HCT116 (cell line): ENCODE measurements around the gene XAGE2. TPM values are rescaled to one million over a fixed set of nuclear protein-coding genes. Genes with fewer than 3 reads are reported as not detected.

Experiments used
- ATAC-seq: fragments of 200-7000 bp; cut with Tn5 transposase; 2 replicates; pipeline ENCODE4 v1.9.1; 2020; ENCODE audit warnings: mild to moderate bottlenecking, moderate library complexity
- BruUV-seq: library from RNA; stranded (reverse); fragments of 400-500 nt; replicated peaks from 2 replicates; lab custom pipeline; 2021; lab: Mats Ljungman, UMichigan
- CTCF ChIA-PET: fragments of 300-600 bp; sonication (Branson Sonifier 250); formaldehyde crosslinking; loops from one replicate; lab custom pipeline; 2021; ENCODE audit warnings: antibody characterized with exemption; lab: Charles Lee
- POLR2A ChIA-PET: fragments of 300-600, 350-600 bp; sonication (Branson Sonifier 250); formaldehyde crosslinking; loops from one replicate; lab custom pipeline; 2021; ENCODE audit warnings: antibody characterized with exemption; lab: Charles Lee
- RAD21 ChIA-PET, 2 experiments: fragments of 300-600 bp; sonication (Branson Sonifier 250); formaldehyde crosslinking; loops; one replicate each; lab custom pipeline; 2023; ENCODE audit warnings: low total read pairs in 2 of 2; ENCODE audit not compliant: uncharacterized antibody in 2 of 2, unreplicated experiment in 2 of 2, low non-redundant PET in 1 of 2; lab: Charles Lee
- DNase-seq: peaks from one replicate; pipeline ENCODE4 v3.0.0-alpha.2; 2010; ENCODE audit warnings: low read depth, low spot score
- H2AFZ ChIP-seq: fragments of 200-600 bp; shearing (Covaris generic), sonication (generic); 2 replicates; pipeline ENCODE4 v1.6.1; 2017; ENCODE audit warnings: low read depth, mixed run types, mixed read lengths, antibody characterized with exemption, low read length; ENCODE audit not compliant: poor library complexity, severe bottlenecking
- H3K27ac ChIP-seq: 2 replicates; pipeline ENCODE4 v1.5.1; 2012; ENCODE audit warnings: low read depth, low read length
- H3K27me3 ChIP-seq: fragments of 200-600 bp; sonication (generic); 2 replicates; pipeline ENCODE4 v1.6.1; 2016; ENCODE audit warnings: mixed run types, low read length, mixed read lengths; ENCODE audit not compliant: insufficient read depth
- H3K36me3 ChIP-seq, 2 experiments: fragments of 200-500 bp in 1 of 2; fragments of 200-600 bp in 1 of 2; sonication (Bioruptor generic) in 1 of 2; sonication (generic) in 1 of 2; 2 replicates each; pipeline versions ENCODE4 v1.5.1 to v1.6.1; 2014 to 2016; ENCODE audit warnings: low read length in 2 of 2, inconsistent platforms in 1 of 2, mixed read lengths in 1 of 2, mixed run types in 1 of 2; ENCODE audit not compliant: insufficient read depth in 2 of 2, control insufficient read depth in 1 of 2
- H3K4me1 ChIP-seq, 2 experiments: fragments of 200-600 bp in 1 of 2; sonication (generic) in 1 of 2; 2 replicates each; pipeline versions ENCODE4 v1.5.1 to v1.6.1; 2012 to 2017; ENCODE audit warnings: low read length in 2 of 2, inconsistent platforms in 1 of 2, mild to moderate bottlenecking in 1 of 2, mixed read lengths in 1 of 2, mixed run types in 1 of 2, moderate library complexity in 1 of 2; ENCODE audit not compliant: insufficient read depth in 2 of 2, control insufficient read depth in 1 of 2
- H3K4me2 ChIP-seq: fragments of 200-600 bp; sonication (generic); 2 replicates; pipeline ENCODE4 v1.6.1; 2017; ENCODE audit warnings: mixed run types, low read length, mixed read lengths
- H3K4me3 ChIP-seq, 2 experiments: fragments of 200-600 bp in 1 of 2; sonication (generic) in 1 of 2; replicated peaks in 1 of 2; 2 replicates each; pipeline ENCODE4 v1.5.1; 2011 to 2016; ENCODE audit warnings: low read length in 2 of 2, control low read depth in 1 of 2, low read depth in 1 of 2, mild to moderate bottlenecking in 1 of 2, mixed read lengths in 1 of 2, mixed run types in 1 of 2
- H3K79me2 ChIP-seq: fragments of 200-600 bp; sonication (generic); 2 replicates; pipeline ENCODE4 v1.6.1; 2017; ENCODE audit warnings: mild to moderate bottlenecking, mixed run types, low read length, moderate library complexity, mixed read lengths; ENCODE audit not compliant: insufficient read depth
- H3K9ac ChIP-seq: fragments of 200-600 bp; sonication (generic); 2 replicates; pipeline ENCODE4 v1.6.1; 2016; ENCODE audit warnings: low read length, mixed read lengths
- H3K9me2 ChIP-seq: fragments of 200-600 bp; sonication (generic), shearing (Covaris generic); 2 replicates; pipeline ENCODE4 v1.6.1; 2017; ENCODE audit warnings: mixed run types, mild to moderate bottlenecking, moderate library complexity; ENCODE audit not compliant: insufficient read depth
- H3K9me3 ChIP-seq, 2 experiments: fragments of 200-500 bp in 1 of 2; fragments of 200-600 bp in 1 of 2; sonication (Bioruptor generic) in 1 of 2; sonication (generic) in 1 of 2; 2 replicates each; pipeline ENCODE4 v1.6.1; 2014 to 2017; ENCODE audit warnings: low read length in 2 of 2, mixed read lengths in 2 of 2, inconsistent platforms in 1 of 2, low read depth in 1 of 2, mild to moderate bottlenecking in 1 of 2, mixed run types in 1 of 2, moderate library complexity in 1 of 2; ENCODE audit not compliant: control insufficient read depth in 1 of 2, insufficient read depth in 1 of 2
- H4K20me1 ChIP-seq: fragments of 200-600 bp; sonication (generic), shearing (Covaris generic); 2 replicates; pipeline ENCODE4 v1.6.1; 2017; ENCODE audit warnings: mixed run types, mild to moderate bottlenecking, moderate library complexity; ENCODE audit not compliant: insufficient read depth
- CBX3 ChIP-seq: IDR thresholded peaks from 2 replicates; pipeline ENCODE4 v1.6.1; 2012; ENCODE audit warnings: low read depth
- EGR1 ChIP-seq: IDR thresholded peaks from 2 replicates; pipeline ENCODE4 v1.6.1; 2012; ENCODE audit warnings: low read depth
- EZH2 ChIP-seq: fragments of 200-600 bp; sonication (generic); IDR thresholded peaks from 2 replicates; pipeline ENCODE4 v1.6.1; 2017; ENCODE audit warnings: antibody characterized with exemption, mixed run types
- JUND ChIP-seq: IDR thresholded peaks from 2 replicates; pipeline ENCODE4 v1.6.1; 2012
- MAX ChIP-seq: IDR thresholded peaks from 2 replicates; pipeline ENCODE4 v1.6.1; 2012
- POLR2A ChIP-seq: IDR thresholded peaks from 2 replicates; pipeline ENCODE4 v1.7.0; 2011; ENCODE audit warnings: borderline replicate concordance; ENCODE audit not compliant: insufficient read depth, insufficient read length; ENCODE audit errors: extremely low read depth
- POLR2AphosphoS5 ChIP-seq: IDR thresholded peaks from 2 replicates; pipeline ENCODE4 v1.6.1; 2011; ENCODE audit warnings: mild to moderate bottlenecking, low read depth, low read length, moderate library complexity
- SIN3A ChIP-seq: IDR thresholded peaks from 2 replicates; pipeline ENCODE4 v1.6.1; 2012; ENCODE audit warnings: low read depth
- SP1 ChIP-seq: IDR thresholded peaks from 2 replicates; pipeline ENCODE4 v1.6.1; 2012; ENCODE audit warnings: low read depth
- SRF ChIP-seq: IDR thresholded peaks from 2 replicates; pipeline ENCODE4 v1.6.1; 2012; ENCODE audit warnings: low read depth
- TCF7L2 ChIP-seq: IDR thresholded peaks from 2 replicates; pipeline ENCODE4 v1.7.0; 2011; ENCODE audit warnings: borderline replicate concordance, inconsistent platforms; ENCODE audit not compliant: insufficient read depth, insufficient read length; ENCODE audit errors: extremely low read depth
- YY1 ChIP-seq: IDR thresholded peaks from 2 replicates; pipeline ENCODE4 v1.6.1; 2011; ENCODE audit warnings: low read length, low read depth, moderate library complexity, mild to moderate bottlenecking; ENCODE audit not compliant: insufficient replicate concordance; ENCODE audit errors: extremely low read depth
- ZBTB33 ChIP-seq: IDR thresholded peaks from 2 replicates; pipeline ENCODE4 v1.6.1; 2011; ENCODE audit warnings: mild to moderate bottlenecking, low read length, moderate library complexity; ENCODE audit not compliant: insufficient replicate concordance; ENCODE audit errors: extremely low read depth
- ZFX ChIP-seq: fragments of 450-650 bp; IDR thresholded peaks from 2 replicates; pipeline ENCODE4 v1.6.1; 2017
- ZNF274 ChIP-seq: fragments of 200-500 bp; sonication (Bioruptor generic); IDR thresholded peaks from 2 replicates; pipeline ENCODE4 v1.6.1; 2014; ENCODE audit warnings: mild to moderate bottlenecking, low read depth, low read length, inconsistent platforms
- intact Hi-C: fragments of 100-400 bp; cut with micrococcal nuclease; formaldehyde crosslinking; loops from 2 replicates; pipeline ENCODE4 v1.10.0; 2022
- total RNA-seq: library from RNA; stranded (reverse); gene quantifications from one replicate; pipeline ENCODE4 v1.2.1, GENCODE V29; 2021; ENCODE audit not compliant: unreplicated experiment
- TF ChIP-seq, protein P1 (sequence below), 3 experiments: fragments of 200-600 bp in 1 of 3; sonication (generic) in 1 of 3; IDR thresholded peaks in 2 of 3; conservative IDR thresholded peaks in 1 of 3; 2 replicates each; pipeline ENCODE4 v1.5.1; 2012 to 2017; ENCODE audit warnings: low read depth in 2 of 3, low read length in 2 of 3, antibody characterized with exemption in 1 of 3, borderline replicate concordance in 1 of 3, control low read depth in 1 of 3, mild to moderate bottlenecking in 1 of 3, mixed read lengths in 1 of 3, mixed run types in 1 of 3, moderate library complexity in 1 of 3; ENCODE audit not compliant: insufficient read depth in 1 of 3

Gene XAGE2
- total RNA-seq, 1 experiment from 2014 or later, result not detected

DNA sequence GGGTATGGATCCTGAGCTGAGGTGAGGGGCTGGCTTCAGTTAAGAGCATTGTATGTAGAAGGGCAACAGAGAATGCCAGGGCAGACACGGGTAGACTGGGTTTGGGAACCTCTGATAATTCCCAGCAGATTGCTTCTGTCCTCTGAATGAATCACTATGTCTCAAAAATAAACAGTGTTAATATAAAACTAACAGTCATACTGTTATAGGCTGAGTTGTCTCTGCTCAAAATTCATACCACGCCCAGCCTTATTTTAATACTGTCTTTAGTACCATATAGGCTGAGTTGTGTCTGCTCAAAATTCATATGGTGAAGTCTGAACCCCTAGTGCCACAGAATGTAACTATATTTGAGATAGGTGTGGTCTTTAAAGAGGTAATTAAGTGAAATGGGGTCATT is 10.0 kb downstream of the XAGE2 start (continued):
- TF ChIP-seq ZBTB33 (no peak), YY1 (no peak), ZNF274 (no peak), CBX3 (no peak), MAX (no peak), TCF7L2 (no peak), SRF (no peak), SP1 (no peak), SIN3A (no peak)
- TF ChIP-seq, protein P1, sequence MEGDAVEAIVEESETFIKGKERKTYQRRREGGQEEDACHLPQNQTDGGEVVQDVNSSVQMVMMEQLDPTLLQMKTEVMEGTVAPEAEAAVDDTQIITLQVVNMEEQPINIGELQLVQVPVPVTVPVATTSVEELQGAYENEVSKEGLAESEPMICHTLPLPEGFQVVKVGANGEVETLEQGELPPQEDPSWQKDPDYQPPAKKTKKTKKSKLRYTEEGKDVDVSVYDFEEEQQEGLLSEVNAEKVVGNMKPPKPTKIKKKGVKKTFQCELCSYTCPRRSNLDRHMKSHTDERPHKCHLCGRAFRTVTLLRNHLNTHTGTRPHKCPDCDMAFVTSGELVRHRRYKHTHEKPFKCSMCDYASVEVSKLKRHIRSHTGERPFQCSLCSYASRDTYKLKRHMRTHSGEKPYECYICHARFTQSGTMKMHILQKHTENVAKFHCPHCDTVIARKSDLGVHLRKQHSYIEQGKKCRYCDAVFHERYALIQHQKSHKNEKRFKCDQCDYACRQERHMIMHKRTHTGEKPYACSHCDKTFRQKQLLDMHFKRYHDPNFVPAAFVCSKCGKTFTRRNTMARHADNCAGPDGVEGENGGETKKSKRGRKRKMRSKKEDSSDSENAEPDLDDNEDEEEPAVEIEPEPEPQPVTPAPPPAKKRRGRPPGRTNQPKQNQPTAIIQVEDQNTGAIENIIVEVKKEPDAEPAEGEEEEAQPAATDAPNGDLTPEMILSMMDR (IDR thresholded peaks at IDR 0.05 in 2 of 3, conservative IDR thresholded peaks at IDR 0.05 in 1 of 3; ENCODE audit: borderline replicate concordance in 1 of 3, insufficient read depth in 1 of 3, low read depth in 2 of 3, low read length in 2 of 3), result no peak
- TF ChIP-seq, all 23 proteins: peak for 0

DNA sequence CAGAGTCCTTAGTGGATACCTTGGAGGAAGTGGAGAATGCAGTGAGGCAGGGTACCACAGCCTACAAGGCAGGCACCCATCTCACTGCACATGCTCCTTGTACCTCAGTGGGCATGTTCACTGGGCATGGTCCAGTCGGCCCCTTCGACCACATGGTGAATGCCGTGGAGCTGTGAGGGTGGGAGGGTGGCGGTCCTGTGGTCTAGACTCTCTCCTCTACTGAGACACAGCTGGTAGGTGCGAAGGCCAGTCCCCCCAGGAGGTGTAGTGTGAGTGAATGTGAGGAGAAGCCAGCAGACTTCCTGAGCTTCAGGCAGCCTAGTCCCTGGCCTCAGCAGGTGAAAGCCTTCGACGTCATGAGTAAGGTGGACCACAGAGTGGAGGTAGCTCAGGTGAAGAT is 12.2 kb downstream of the XAGE2 start:
- no peaks in the 10 kb centered on the region for H3K9me2 ChIP-seq
- RAD21 ChIA-PET, result no interaction called here
- DNase-seq, result no peak
- H3K4me3 ChIP-seq, result no peak overlapping the region
- no peaks in the 10 kb centered on the region for H4K20me1 ChIP-seq
- no TSS peak for BruUV-seq
- peaks cover 14% of the 10 kb centered on the region for H3K27me3 ChIP-seq
- H3K4me2 ChIP-seq, result no peak overlapping the region
- intact Hi-C loops, result no loop called here
- no peaks in the 10 kb centered on the region for H3K4me1 ChIP-seq
- H3K27ac ChIP-seq, result no peak overlapping the region
- no peak overlapping the region for H2AFZ ChIP-seq
- no peak for ATAC-seq
- POLR2A ChIA-PET, result no interaction called here
- H3K9ac ChIP-seq, result no peak overlapping the region
- no peaks in the 10 kb centered on the region for H3K79me2 ChIP-seq
- H3K36me3 ChIP-seq, result no peaks in the 10 kb centered on the region
- H3K9me3 ChIP-seq, result no peaks in the 10 kb centered on the region
- CTCF ChIA-PET, result no interaction called here
- TF ChIP-seq TCF7L2 (no peak), EZH2 (no peak), EGR1 (no peak), JUND (no peak), ZFX (no peak), SP1 (no peak), POLR2A (no peak), YY1 (no peak), MAX (no peak), SRF (no peak), POLR2AphosphoS5 (no peak)
- TF ChIP-seq, protein P1 (IDR thresholded peaks at IDR 0.05 in 2 of 3, conservative IDR thresholded peaks at IDR 0.05 in 1 of 3; ENCODE audit: borderline replicate concordance in 1 of 3, insufficient read depth in 1 of 3, low read depth in 2 of 3, low read length in 2 of 3), result no peak
